Tibial nerve (tissue), 4 donors: Measurements from ENCODE around the gene PLCG2.

ENCODE experiments used
- EP300 ChIP-seq, 2 donors: sonication (generic); formaldehyde crosslinking; IDR thresholded peaks; one replicate each; pipeline ENCODE4 v1.6.1; 2017; ENCODE audit warnings: antibody characterized with exemption in 2 of 2, mild to moderate bottlenecking in 1 of 2
- POLR2A ChIP-seq, 2 donors: fragments of 450-650 bp; IDR thresholded peaks; one replicate each; pipeline ENCODE4 v1.6.1; 2017; ENCODE audit warnings: antibody characterized with exemption in 2 of 2, mild to moderate bottlenecking in 2 of 2, moderate library complexity in 2 of 2
- TF ChIP-seq, protein P1 (sequence below), 5 experiments: fragments of 200-600 bp in 3 of 5; fragments of 450-650 bp in 2 of 5; sonication (generic) in 3 of 5; IDR thresholded peaks; one replicate each; pipeline ENCODE4 v1.5.1; 2016 to 2019; ENCODE audit warnings: antibody characterized with exemption in 5 of 5, mild to moderate bottlenecking in 3 of 5, moderate library complexity in 2 of 5

DNA sequence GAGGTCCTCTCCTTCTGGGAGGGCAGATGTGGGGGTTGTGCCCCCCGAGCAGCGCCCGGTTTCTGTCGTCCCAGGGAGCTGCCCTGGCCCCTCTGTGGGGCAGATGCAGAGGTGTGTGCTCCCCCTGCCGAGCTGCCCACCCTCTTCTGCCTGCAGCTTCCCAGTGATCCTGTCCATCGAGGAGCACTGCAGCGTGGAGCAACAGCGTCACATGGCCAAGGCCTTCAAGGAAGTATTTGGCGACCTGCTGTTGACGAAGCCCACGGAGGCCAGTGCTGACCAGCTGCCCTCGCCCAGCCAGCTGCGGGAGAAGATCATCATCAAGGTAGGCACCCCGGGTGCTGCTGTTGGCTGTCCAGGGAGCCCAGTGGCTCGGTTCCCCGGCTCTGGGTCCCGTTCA is 121.4 kb downstream of the PLCG2 start:
- TF ChIP-seq, protein P1, sequence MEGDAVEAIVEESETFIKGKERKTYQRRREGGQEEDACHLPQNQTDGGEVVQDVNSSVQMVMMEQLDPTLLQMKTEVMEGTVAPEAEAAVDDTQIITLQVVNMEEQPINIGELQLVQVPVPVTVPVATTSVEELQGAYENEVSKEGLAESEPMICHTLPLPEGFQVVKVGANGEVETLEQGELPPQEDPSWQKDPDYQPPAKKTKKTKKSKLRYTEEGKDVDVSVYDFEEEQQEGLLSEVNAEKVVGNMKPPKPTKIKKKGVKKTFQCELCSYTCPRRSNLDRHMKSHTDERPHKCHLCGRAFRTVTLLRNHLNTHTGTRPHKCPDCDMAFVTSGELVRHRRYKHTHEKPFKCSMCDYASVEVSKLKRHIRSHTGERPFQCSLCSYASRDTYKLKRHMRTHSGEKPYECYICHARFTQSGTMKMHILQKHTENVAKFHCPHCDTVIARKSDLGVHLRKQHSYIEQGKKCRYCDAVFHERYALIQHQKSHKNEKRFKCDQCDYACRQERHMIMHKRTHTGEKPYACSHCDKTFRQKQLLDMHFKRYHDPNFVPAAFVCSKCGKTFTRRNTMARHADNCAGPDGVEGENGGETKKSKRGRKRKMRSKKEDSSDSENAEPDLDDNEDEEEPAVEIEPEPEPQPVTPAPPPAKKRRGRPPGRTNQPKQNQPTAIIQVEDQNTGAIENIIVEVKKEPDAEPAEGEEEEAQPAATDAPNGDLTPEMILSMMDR (IDR thresholded peaks at IDR 0.05), result no peak
- TF ChIP-seq EP300 (IDR thresholded peaks at IDR 0.05), result no peak
- no peak for TF ChIP-seq POLR2A (IDR thresholded peaks at IDR 0.05)
